Breast epithelium (tissue), 4 donors: Measurements from ENCODE around the gene NTNG1. TPM values are rescaled to one million over a fixed set of nuclear protein-coding genes. Genes with fewer than 3 reads are reported as not detected.

ENCODE experiments used
- DNase-seq, 2 donors: peaks; one replicate each; pipeline ENCODE4 v3.0.0-alpha.2; 2019; ENCODE audit warnings: low spot score in 2 of 2
- H3K27ac ChIP-seq, 2 donors: fragments of 200-600 bp; sonication (generic) in 1 of 2; one replicate each; pipeline ENCODE4 v1.5.1; 2016 to 2019; ENCODE audit warnings: mild to moderate bottlenecking in 1 of 2
- H3K27me3 ChIP-seq, 2 donors: fragments of 200-600 bp; sonication (generic) in 1 of 2; one replicate each; pipeline versions ENCODE4 v1.5.1 to v1.6.0; 2017 to 2019; ENCODE audit warnings: control low read depth in 1 of 2, mild to moderate bottlenecking in 1 of 2
- H3K36me3 ChIP-seq: fragments of 200-600 bp; one replicate; pipeline ENCODE4 v1.5.1; 2019
- H3K4me1 ChIP-seq, 2 donors: fragments of 200-600 bp; sonication (generic); one replicate each; pipeline ENCODE4 v1.5.1; 2016 to 2019; ENCODE audit warnings: control low read depth in 1 of 2
- H3K4me3 ChIP-seq, 3 donors: fragments of 200-600 bp; sonication (generic); 1 replicate in 2 of 3; 2 replicates in 1 of 3; pipeline ENCODE4 v1.5.1; 2016 to 2019; ENCODE audit warnings: mild to moderate bottlenecking in 3 of 3, moderate library complexity in 2 of 3
- H3K9me3 ChIP-seq, 2 donors: fragments of 200-600 bp; sonication (generic) in 1 of 2; one replicate each; pipeline ENCODE4 v1.5.1; 2016 to 2019; ENCODE audit warnings: control low read depth in 1 of 2
- POLR2A ChIP-seq: fragments of 450-650 bp; IDR thresholded peaks from one replicate; pipeline ENCODE4 v1.6.1; 2016; ENCODE audit warnings: antibody characterized with exemption, mild to moderate bottlenecking, moderate library complexity
- POLR2AphosphoS5 ChIP-seq, 3 donors: sonication (generic); formaldehyde crosslinking; IDR thresholded peaks; one replicate each; pipeline ENCODE4 v1.6.1; 2017; ENCODE audit warnings: antibody characterized with exemption in 3 of 3
- intact Hi-C: fragments of 100-400 bp; cut with DNase I; formaldehyde crosslinking; loops from one replicate; pipeline ENCODE4 v1.15.1; 2023; ENCODE audit warnings: low total_unique reads
- total RNA-seq, 3 donors: library from RNA; depleted of rRNA; stranded (reverse); fragments of >200 nt; gene quantifications; one replicate each; pipeline ENCODE4 v1.1.0, GENCODE V29; 2016
- TF ChIP-seq, protein P1 (sequence below), 3 donors: fragments of 450-650 bp; IDR thresholded peaks; one replicate each; pipeline ENCODE4 v1.5.1; 2016 to 2017; ENCODE audit warnings: antibody characterized with exemption in 3 of 3, mild to moderate bottlenecking in 3 of 3, moderate library complexity in 3 of 3

The NTNG1 gene
- total RNA-seq, 3 donors from 2014 or later, result 0.32 to 5.7 (median 0.98) TPM

DNA sequence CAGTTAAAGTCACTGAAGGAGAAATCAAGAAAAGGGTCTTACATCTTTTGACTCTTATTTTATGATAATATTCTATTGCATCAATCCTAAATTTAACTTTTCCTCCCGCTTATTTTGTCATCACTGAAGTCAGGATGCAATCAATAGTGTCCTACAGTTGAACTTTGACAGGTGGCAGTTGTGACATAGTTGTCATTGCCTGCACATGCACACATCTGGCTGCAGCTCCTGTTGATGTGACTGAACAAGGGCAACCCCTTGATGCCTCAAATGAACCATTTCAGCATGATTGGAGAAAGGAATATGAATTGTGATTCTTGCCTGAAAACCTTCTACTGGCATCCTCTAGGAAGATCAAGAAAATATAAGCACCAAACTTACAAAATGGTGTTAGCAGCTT lies 157.7 kb downstream of the NTNG1 start:
- TF ChIP-seq, protein P1, sequence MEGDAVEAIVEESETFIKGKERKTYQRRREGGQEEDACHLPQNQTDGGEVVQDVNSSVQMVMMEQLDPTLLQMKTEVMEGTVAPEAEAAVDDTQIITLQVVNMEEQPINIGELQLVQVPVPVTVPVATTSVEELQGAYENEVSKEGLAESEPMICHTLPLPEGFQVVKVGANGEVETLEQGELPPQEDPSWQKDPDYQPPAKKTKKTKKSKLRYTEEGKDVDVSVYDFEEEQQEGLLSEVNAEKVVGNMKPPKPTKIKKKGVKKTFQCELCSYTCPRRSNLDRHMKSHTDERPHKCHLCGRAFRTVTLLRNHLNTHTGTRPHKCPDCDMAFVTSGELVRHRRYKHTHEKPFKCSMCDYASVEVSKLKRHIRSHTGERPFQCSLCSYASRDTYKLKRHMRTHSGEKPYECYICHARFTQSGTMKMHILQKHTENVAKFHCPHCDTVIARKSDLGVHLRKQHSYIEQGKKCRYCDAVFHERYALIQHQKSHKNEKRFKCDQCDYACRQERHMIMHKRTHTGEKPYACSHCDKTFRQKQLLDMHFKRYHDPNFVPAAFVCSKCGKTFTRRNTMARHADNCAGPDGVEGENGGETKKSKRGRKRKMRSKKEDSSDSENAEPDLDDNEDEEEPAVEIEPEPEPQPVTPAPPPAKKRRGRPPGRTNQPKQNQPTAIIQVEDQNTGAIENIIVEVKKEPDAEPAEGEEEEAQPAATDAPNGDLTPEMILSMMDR (IDR thresholded peaks at IDR 0.05), result no peak
- TF ChIP-seq POLR2AphosphoS5 (IDR thresholded peaks at IDR 0.05), result no peak
- TF ChIP-seq POLR2A, result no peak
- intact Hi-C loops, result no loop called here
- Histone ChIP-seq H3K4me3 (no peak overlapping the region), H3K27me3 (no peaks in the 10 kb centered on the region), H3K27ac (no peak overlapping the region), H3K36me3 (no peaks in the 10 kb centered on the region), H3K4me1 (no peaks in the 10 kb centered on the region), H3K9me3 (no peaks in the 10 kb centered on the region)
- no peak for DNase-seq

DNA sequence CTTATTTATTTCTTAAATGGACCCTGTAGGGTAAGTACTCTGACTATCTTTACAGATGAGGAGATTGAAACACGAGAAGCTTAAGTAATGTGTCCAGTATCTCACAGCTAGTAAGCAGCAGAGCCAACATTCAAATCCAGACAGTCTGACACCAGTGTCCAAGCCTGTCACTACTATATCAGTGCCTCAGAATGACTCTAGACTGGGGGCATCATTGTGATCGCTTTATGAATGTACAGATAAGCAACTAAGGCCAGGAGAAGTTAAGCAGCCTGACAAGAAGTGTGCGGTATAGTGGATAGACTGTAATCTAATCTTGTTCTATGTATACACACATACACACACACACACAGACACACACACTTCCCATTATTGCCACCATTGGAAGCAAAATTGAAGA lies 158.7 kb downstream of the NTNG1 start:
- H3K27ac ChIP-seq, result no peak overlapping the region
- TF ChIP-seq POLR2AphosphoS5 (IDR thresholded peaks at IDR 0.05), result no peak
- no peak for TF ChIP-seq POLR2A
- TF ChIP-seq, protein P1 (IDR thresholded peaks at IDR 0.05), result no peak
- no peak for DNase-seq
- intact Hi-C loops, result no loop called here
- no peaks in the 10 kb centered on the region for H3K36me3 ChIP-seq
- H3K9me3 ChIP-seq, result no peaks in the 10 kb centered on the region
- no peaks in the 10 kb centered on the region for H3K4me1 ChIP-seq
- H3K4me3 ChIP-seq, result no peak overlapping the region
- no peaks in the 10 kb centered on the region for H3K27me3 ChIP-seq

DNA sequence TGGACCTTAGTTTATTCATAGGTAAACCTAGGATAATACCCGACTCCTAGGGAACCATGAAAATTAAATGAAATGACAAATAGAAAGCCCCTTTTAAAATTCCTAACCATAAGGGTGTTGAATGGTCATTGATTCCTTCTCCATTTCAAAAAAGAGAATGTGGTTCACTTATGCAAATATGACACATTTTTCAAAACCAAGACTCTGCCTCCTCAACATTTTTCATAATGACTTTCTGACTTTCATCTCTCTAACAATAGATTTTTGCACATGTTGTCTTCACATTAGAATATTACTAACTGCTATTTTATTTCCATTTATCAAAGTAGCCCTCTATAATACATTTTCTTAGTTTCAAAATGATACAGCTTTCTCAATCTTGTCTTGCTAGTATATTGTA lies 169.1 kb downstream of the NTNG1 start:
- Histone ChIP-seq H3K4me3 (no peak overlapping the region), H3K27me3 (no peaks in the 10 kb centered on the region), H3K27ac (no peak overlapping the region), H3K36me3 (no peaks in the 10 kb centered on the region), H3K4me1 (no peaks in the 10 kb centered on the region), H3K9me3 (no peaks in the 10 kb centered on the region)
- DNase-seq, result no peak
- TF ChIP-seq, protein P1 (IDR thresholded peaks at IDR 0.05), result no peak
- TF ChIP-seq POLR2A (no peak), POLR2AphosphoS5 (IDR thresholded peaks at IDR 0.05) (no peak)
- intact Hi-C loops, result no loop called here

DNA sequence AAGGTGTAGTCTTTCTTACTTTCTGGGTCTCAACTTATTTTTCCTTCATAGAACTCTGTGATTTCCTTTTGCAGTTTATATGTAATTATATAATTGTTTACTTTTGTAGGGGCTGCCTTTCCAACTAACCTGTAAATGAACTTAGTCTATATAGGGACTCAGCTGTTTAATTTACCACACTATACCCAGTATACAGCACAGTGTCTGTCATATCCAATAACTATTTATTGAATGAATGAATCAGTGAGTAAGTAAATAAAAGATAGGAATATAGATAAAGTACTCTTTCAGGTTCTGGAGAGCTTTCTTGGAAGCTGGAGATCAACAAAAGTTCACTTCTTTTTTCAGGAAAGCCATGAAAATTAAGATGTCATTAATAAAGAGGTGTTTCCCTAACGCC lies 174.8 kb downstream of the NTNG1 start:
- intact Hi-C loops, result no loop called here
- TF ChIP-seq POLR2A (no peak), POLR2AphosphoS5 (IDR thresholded peaks at IDR 0.05) (no peak)
- TF ChIP-seq, protein P1 (IDR thresholded peaks at IDR 0.05), result no peak

DNA sequence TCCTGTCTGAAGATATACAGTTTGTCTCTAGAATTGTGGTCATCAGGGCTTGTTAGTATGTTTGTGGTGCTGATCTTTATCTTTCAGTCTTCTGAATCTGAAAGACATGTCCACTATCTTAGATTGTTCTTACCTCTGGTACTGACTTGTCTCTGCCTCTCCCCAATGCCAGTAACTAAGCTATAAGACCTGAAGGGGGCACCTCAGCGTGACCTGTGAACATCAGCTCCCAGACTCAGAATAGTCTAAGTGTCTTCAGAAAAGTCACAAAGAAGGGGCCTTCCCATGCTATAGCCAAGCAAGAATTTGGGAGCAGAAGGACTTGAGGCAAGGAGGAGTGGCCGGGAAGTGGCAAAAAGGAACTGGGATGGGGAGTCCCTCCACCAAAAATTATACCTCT lies 178.1 kb downstream of the NTNG1 start:
- Histone ChIP-seq H3K27me3 (no peaks in the 10 kb centered on the region), H3K27ac (no peak overlapping the region), H3K4me1 (no peaks in the 10 kb centered on the region), H3K9me3 (no peaks in the 10 kb centered on the region), H3K4me3 (no peak overlapping the region), H3K36me3 (no peaks in the 10 kb centered on the region)
- intact Hi-C loops, result no loop called here
- TF ChIP-seq, protein P1 (IDR thresholded peaks at IDR 0.05), result no peak
- TF ChIP-seq POLR2AphosphoS5 (IDR thresholded peaks at IDR 0.05) (no peak), POLR2A (no peak)
- no peak for DNase-seq

More for the DNA sequence above, 174.8 kb downstream of the NTNG1 start:
- no peaks in the 10 kb centered on the region for H3K9me3 ChIP-seq
- H3K36me3 ChIP-seq, result no peaks in the 10 kb centered on the region
- no peak overlapping the region for H3K4me3 ChIP-seq
- H3K27ac ChIP-seq, result no peak overlapping the region
- no peaks in the 10 kb centered on the region for H3K4me1 ChIP-seq
- no peaks in the 10 kb centered on the region for H3K27me3 ChIP-seq
- no peak for DNase-seq
